HK-2 (cell line): ENCODE data around the gene SFMBT1.
"Not testable (repeated sequence)": the region's sequence is repeated elsewhere in the genome, so short reads cannot be mapped to it uniquely, and the experiment has no call there.

ENCODE experiments used
- DNase-seq: peaks from one replicate; pipeline ENCODE4 v3.0.0-alpha.2; 2018; ENCODE audit not compliant: unreplicated experiment

Gene SFMBT1

GRCh38 chr3:53073553-53074365 lies 27.9 kb upstream of the SFMBT1 start:
- no peak for DNase-seq

- peak; percentile 69 for DNase-seq
Measured at GRCh38 chr3:53072653-53073552, 27.0 kb upstream of the SFMBT1 start.

DNA sequence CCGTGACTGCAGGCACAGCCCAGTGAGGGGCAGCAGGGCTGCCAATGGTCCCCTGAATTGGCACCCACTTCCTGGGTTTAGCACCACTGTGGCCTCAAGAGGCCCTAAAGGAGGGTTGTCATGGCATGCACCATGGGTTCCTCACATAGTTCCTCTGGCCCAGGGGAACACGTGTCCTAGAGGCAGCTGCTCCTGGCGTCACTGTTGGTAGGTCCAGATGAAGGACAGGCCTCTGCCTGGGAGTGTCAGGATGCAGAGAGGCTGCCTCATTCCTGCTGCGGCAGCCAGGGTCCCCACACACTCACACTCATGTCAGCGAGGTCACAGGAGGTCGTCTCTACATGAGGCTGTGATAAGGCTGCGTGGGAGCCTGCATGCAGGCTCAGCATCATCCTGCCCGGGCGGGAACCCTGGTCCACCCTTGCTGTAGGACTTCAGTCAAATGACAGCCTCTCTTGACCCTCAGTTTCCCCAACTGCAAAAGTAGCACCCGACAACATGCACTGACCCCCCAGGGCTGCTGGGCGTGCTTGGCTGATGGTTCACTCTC lies 26.1 kb upstream of the SFMBT1 start:
- no peak for DNase-seq

DNA sequence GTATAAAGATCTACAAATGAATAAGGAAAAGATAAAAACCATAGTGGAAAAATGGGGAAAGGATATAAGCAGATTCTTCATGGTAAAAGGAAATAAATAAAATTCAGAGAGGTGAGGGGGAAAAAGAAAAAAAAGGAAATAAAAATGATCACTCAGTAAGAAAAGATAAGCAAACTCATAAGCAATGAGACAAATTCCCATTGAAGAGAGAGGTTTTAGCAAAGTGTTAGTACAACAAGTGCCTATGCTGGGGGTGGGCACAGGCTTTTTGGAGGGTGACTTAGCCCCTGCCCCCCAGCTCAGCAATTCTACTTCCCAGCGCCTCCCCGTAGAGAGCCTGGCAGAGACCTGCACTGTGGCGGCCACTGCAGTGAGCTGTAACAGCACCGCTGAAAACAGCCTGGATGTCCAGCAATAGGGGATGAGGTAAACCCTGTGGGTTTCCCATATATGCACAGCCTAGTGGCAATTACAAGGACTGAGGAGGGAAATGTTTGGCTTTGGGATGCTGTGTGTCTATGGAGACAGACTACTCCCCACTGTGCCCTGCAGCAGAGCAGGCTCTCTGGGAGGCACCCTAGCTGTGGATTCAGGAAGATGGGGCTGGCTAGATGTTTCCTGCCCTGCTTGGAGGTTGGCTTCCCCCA lies 23.7 kb upstream of the SFMBT1 start:
- no peak for DNase-seq

DNA sequence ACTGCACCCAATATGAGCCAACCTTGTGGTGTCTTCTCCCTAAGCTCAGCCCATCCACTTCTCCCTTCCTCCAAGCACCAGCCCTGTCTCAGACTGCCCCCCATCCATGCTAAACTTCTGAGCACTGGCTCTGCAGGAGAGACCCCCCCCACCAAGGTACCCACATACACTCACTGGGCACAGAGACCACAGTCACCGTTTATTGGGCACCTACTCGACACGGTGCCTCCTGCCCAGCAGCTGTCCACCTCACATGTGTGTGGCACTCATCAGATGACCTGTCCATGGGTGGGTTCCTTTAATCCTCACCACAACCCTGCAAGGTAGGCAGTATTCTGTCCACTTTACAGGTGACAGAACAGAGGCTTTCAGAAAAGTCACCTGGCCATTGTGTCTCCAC lies 22.3 kb upstream of the SFMBT1 start:
- DNase-seq: no peak

DNA sequence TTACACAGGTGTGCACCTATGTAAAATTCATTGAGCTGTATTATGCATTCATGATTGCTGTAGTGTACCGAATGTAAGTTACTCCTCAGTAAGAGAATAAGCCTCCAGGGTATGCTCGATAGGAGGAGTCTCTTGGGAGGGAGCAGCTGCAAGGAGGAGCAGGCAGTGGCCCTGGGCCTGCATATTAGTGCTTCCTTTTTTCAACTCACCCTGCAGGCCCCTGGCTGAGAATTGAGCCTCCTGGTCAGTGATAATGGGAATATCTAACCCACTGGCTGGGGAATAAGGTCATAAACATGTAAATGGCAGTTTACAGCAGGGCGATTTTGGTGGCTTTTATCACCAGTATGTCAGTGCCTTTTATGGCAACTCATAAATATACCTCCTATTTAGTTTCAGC lies 21.7 kb upstream of the SFMBT1 start:
- no peak for DNase-seq

- DNase-seq: no peak
Measured at GRCh38 chr3:53065841-53066480, 20.1 kb upstream of the SFMBT1 start.

DNA sequence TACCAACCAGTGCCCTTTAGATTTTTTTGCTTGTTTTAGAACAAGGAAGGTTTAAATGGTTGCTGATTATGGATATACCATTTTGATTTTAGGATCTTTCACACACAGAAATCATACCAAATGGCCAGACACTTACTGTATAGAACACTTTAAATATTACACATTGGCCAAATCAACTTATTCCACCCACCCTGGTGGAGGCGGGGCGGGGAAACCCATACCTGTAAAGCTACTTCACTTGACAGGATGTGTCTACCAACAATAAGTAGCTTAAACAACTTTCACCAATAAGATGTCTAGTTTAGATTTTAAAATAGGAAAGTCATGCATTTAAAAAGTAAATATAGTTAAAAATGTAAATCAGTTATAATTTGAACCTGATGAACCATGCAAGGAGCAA lies 17.0 kb upstream of the SFMBT1 start:
- no peak for DNase-seq

GRCh38 chr3:53056442-53056841 lies 10.6 kb upstream of the SFMBT1 start:
- DNase-seq: no peak

DNA sequence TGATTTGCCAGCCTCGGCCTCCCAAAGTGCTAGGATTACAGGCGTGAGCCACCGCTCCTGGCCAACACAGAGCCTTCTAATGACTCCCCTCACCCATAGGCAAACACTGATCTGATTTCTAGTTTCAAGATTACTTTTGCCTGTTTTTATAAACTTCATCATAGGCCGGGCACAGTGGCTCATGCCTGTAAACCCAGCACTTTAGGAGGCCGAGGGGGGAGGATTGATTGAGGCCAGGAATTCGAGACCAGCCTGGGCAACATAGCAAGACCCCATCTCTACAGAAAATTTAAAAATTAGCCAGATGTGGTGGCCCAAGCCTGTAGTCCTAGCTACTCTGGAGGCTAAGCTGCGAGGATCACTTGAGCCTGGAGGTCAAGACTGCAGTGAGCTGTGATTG lies 8.4 kb upstream of the SFMBT1 start:
- DNase-seq: not testable (repeated sequence)

- no peak for DNase-seq
Measured at GRCh38 chr3:53051929-53052328, 6.1 kb upstream of the SFMBT1 start.

DNA sequence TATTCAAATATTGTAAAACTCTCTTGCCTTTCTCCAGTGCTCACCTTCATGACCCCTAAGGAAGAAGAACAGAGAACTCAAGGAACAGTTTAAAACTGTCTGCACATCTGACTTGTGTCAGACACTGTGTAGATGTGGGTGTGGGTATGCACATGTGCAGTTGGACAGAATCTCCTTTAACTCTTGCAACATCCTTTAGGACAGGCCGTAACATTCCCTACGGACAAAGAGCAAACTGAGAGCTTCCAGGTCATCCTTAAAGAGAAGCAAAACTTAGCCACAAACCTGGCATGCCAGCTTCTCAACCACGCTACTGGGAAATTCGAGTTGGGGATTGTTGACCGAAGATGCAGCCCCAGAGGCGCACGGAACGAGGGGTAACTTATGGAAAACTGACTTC lies 4.1 kb upstream of the SFMBT1 start:
- no peak for DNase-seq

DNA sequence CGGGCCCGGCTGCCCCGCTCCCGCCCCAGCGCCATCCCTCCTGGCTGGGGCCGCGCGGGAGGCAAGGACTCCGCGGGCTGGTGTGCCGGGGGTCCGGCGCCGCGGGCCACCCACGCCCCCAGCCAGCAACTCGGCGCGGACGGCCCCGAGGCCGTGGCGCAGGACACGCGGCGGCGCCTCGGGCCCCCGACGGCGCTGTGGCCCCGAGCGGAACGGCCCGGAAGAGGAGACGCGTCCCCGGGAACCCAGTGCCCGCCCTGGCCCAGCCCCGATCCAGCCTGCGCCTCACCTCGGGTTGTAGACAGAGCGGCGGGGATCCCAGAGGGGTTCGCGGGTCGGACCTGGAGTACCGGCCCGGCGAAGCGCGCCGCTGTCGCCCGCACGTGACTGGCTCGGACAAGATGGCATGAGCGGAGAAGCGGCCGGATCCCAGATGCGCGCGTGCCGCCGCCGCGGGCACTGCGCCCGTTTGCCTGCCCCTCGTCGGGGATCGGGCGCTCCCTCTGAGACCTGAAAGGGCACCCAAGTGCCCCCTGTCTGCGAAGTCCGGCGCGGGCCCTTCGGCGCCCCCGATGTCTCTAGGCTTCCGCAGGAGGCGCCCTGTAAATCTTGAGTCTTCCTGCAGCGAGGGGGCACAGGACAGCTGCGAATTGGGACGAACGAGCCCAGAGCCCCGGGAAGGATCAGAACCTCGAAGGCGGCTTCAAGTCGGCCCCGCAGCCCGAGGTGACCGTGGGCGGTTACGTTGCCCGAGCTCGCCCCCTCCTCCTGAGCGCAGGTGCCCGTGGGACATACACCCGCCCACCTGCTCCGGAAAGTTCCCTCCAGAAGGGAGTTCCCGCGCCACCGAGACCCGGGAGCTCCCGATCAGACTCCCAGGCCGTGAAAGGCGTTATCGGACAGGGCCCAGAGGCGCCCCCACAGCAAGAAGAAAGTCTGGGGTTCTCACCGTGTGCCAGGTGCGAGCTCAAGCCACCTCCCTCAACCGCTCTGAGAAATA lies 598 bp upstream of the SFMBT1 start:
- DNase-seq: peak; percentile 63

DNA sequence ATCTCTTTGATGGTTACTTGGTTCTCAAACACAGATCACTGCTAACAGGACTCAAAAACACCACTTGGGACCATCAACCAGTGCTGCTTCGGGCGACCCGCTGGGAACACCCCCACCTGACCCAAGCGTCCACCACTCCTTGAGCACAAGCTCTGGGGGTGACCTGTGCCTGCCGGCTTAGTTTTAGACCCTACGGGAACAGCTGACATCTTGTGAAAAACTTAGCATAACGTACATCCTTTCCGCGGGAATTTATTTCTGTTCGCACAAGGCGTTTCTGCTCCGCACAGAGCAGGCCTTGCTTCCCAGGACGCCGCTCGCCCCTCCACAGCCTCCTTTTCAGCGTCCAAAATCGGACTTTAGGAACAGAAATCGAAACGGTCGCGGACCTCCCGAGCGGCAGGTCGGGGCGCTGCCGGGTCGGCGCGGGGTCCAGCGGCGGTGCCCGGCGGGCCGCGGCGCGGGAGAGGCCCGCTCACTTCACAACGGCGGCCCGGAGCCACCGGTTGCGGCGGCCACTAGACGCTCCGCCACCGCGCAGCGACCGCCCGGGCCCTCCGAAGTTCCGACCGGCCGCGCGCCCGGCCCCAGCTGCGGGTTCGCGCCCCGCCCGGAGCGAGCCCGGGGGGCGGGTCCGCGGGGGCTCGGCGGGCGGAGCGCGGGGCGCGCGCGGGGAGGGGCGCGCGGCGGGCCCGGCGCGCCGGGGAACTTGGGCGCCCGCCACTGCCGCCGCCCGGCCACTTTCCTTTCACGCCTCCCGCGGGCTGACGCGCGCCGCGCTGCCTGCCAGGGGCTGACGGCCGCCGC lies 959 bp downstream of the SFMBT1 start:
- peak; percentile 34 for DNase-seq

DNA sequence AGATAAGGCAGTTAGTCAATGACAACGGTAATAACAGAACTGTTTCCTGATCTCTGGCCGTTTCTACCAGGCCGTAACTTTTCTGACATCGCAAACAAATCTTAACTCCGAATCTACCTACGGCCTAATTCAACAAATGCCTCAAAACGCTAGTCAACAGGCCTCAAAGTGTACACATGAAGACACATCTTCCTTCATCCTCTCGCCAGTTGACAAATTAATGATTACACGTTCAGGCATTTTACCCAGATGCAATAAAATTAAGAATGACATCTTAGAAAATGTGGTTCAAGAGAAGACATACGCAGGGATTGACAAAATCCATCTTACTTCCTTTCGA lies 1.5 kb downstream of the SFMBT1 start:
- no peak for DNase-seq

DNA sequence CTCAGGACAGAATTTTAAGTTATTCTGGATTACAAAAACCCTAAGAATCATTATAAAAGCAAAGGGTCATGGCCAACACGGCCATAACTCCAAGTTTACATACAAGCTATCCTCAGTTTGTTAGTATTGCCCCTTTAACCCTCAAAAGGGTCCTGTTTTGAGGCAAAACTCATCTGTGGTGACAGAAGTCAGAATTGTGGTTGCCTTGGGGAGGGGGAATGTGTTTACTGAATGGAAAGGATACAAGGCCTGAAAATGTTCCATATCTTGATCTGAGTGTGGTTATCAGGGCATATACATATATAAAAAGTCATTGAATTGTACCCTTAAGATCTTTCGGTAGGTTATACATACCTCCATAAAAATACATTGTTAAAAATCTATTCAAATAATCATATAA lies 2.1 kb downstream of the SFMBT1 start:
- DNase-seq: no peak

DNA sequence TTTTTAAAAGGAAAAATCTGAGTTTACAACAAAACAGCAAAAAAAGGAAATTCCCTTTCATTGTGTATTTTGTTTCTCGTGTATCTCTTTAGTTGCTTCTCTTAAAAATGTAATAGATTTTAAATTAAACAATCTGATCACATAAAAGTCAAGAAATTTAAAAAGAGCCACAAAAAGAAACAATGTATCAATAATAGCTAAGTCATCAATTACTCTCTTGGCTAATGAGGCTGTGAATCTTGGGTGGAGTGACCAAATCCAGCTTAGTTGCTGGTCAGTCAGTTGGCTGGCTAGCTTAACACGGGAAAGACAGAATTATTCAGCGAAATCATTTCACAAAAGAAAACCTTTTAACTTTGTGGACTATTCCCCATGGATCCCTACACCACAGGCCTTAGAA lies 3.2 kb downstream of the SFMBT1 start:
- DNase-seq: no peak

- DNase-seq: no peak
Measured at GRCh38 chr3:53040351-53040820, 5.5 kb downstream of the SFMBT1 start.

DNA sequence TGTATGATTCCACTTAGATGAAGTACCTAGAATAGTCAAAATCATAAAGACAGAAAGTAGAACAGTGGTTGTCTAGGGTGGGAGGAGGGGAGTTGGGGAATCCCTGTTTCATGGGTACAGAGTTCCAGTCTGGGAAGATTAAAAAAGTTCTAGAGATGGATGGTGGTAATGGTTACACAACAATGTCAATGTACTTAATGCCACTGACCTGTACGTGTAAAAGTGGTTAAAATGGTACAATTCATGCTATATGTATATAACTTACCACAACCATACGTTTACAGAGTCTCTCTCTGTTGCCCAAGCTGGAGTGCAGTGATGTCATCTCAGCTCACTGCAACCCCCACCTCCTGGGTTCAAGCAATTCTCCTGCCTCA lies 6.5 kb downstream of the SFMBT1 start:
- no peak for DNase-seq
